Endometrial microvascular endothelial cells (primary cell): ENCODE measurements around the gene BOD1. TPM values are rescaled to one million over a fixed set of nuclear protein-coding genes. Genes with fewer than 3 reads are reported as not detected.

Source experiments
- in situ Hi-C: cut with HindIII; loops from 2 replicates; pipeline ENCODE4 v1.10.0; 2017; ENCODE audit warnings: low sequenced_read_pairs, low pct_unique_long_range_greater_than_20kb; ENCODE audit errors: inconsistent ontology term
- total RNA-seq: library from RNA; depleted of rRNA; stranded (reverse); fragments of >200 nt; gene quantifications from one replicate; pipeline ENCODE4 v1.2.3, GENCODE V29; 2015; ENCODE audit errors: inconsistent ontology term

BOD1 gene
- total RNA-seq, 1 donor from 2014 or later = 53.9 TPM

GRCh38 chr5:173642895-173643481 is 26.5 kb upstream of the BOD1 start:
- in situ Hi-C loops = no loop called here

- in situ Hi-C loops = no loop called here
Measured at GRCh38 chr5:173642191-173642816, 25.9 kb upstream of the BOD1 start.

DNA sequence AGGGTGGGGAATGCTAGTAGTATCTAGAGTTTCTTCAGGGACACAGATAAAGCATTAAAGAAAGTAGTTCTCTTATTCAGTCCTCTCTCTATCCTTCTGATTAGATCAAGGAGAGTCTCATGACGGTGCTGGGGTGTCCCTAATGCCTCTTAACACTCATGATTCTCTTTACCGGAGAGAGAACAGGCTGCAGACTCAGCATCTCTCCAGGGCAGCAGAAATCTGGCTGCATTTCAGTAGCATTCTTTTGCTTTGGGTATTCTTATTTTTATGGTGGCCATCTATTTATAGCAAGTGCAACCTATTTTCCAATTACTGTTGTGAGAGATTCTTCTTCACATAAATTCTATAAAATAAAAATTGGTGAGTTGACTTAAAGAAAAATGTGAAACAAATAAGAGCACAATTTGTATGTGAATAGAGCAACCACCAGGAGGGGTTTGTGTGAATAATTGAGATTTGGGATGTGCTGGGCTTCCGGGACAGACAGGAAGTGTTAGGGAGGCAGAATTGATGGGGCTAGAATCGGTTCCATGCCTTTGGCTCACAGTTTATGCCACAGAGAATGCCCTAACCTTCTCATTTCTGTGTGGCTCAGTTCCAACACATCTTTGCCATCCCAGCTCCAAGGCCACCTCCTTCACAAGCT is 23.8 kb upstream of the BOD1 start:
- in situ Hi-C loops = no loop called here

GRCh38 chr5:173638126-173639040 is 21.9 kb upstream of the BOD1 start:
- in situ Hi-C loops = no loop called here

DNA sequence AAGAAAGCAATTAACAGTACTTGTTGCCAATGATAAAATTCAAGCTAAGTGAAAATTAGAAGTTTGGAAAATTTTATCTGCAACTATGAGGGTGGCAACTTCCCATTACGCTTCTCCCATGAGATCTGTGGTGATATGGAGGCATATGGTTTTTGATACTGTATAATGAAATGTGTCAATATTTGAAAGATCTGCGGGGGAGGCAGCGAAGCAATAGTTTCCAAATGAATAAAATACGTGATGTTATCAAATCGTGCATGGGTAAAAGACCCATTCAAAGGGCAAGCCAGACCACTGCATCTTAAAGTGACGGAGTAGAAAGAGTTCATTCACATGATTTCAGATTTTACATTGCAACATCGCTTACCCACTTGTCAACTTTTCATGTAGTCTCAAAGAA is 20.9 kb upstream of the BOD1 start:
- in situ Hi-C loops = no loop called here

DNA sequence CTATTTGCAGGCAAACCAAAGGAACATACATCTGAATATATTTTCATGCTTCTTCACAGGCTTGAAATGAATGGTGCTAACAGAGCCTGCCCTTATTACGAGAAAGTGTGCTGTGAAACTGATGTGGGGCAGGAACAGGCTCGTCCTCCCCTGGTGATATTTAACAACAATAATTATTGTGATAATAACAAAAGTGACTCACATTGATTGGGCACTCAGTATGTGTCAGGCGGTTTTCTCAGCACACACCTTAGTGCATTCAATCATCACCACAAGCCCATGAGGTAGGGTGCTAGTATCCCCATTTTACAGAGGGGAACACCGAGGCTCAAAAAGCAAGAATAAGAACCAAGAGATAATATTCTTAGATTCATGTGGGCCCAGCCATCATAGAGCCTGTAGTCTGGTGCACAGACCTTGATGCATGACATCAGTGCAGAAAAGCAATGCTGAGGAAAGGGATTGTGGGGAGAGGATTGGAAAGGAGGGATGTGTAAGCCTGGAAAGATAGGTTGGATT is 18.1 kb upstream of the BOD1 start:
- in situ Hi-C loops = no loop called here

DNA sequence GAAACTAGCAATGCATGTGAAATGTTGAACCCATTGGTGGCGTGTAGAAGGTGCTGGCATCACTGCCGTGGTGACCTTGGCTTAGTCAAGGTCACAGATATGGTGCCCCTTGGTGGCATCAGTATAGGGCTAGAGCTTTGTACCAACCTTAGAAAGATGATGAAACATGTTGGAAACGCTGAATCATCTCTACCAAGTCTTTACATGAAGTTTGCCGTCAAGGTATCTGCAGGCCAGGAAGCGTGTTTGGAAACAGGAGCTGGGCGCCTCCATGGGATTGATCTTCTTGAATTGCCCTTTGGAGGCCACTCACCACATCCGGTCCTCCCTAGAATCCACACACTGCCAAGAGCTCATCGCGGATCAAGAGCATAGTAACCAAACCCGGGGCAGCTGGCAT is 16.9 kb upstream of the BOD1 start:
- in situ Hi-C loops = no loop called here

DNA sequence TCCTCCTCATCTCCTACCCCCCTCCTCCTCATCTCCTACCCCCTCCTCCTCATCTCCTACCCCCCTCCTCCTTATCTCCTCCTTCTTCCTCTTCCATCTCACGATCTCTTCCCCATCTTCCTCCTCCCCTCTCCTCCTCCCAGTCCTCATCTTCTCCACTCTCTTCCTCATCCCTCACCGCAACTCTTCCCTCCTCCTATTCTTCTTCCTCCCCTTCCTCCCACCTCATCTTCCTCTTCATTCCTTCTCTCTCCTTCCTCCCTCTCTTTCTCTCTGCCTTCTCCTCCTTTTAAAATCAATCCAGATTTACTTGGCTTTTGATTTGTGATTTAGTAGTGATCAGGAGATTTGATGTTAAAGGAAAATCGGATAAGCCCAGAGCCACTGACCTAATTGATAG is 15.0 kb upstream of the BOD1 start:
- in situ Hi-C loops = no loop called here

DNA sequence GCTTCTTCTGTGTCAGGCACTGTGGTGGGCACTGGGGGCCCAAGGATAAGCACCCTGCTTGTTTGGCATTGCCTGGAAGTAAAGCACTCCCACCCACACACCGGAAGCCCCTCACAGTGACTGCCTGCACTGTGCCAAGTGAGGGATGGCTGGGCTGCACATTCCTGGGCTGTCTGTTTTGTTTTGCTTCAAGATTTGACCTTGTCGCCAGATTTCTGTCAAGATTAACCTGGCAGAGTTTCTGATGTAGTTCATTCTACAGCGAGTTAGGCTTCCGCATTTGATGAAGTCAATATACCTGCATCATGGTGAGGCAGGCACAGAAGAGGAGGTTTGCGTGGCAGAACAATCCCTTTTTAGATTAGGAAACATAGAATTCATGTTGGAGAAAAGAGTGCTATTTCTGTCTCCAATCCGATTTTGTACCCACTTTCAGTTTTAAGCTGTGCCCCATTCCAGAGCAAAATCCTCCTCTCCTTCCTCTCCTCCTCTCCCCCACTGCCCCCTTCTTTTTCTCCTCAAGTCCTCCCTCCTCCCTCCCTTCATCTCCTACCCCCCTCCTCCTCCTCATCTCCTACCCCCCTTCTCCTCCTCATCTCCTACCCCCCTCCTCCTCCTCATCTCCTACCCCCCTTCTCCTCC is 14.4 kb upstream of the BOD1 start:
- in situ Hi-C loops = no loop called here

- in situ Hi-C loops = no loop called here
Measured at GRCh38 chr5:173629628-173630027, 13.2 kb upstream of the BOD1 start.

DNA sequence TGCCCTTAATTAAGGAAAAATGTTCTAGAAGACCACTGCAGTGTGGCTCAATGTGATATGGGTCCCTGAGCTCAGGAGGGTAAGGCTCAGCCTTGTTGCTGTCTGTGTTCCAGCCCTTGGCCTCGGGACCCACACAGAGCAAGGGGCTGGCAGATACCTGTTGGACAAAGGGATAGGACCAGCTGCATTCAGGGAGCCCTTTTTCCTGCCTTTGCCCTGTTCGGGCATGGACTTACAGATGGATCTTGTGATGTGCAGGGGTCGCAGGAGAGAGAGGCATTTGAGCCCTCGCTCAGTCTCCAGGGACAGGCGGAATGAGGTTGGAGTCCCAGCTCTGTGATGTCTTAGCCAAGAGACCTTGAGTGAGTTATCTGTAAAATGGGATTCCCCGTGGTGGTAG is 12.1 kb upstream of the BOD1 start:
- in situ Hi-C loops = no loop called here

GRCh38 chr5:173627860-173628392 is 11.5 kb upstream of the BOD1 start:
- in situ Hi-C loops = no loop called here

DNA sequence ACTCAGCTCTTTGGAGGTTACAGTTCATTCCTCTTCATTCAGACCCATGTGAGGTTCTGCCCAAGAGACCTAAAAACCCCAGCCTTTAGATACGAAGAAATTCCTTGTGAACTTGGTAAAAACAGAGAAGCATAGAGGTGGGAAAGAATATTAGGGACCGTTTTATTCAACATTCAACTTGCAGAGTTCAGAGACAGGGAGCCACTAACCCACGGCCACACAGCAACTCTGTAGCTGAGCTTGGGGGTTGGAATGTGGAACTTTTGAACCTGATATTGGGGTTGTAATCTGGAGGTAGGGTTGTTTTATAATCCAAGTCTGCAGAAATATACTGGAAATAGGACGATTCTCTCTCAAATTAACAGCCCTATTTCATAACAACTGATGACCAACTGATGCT is 10.8 kb upstream of the BOD1 start:
- in situ Hi-C loops = no loop called here

GRCh38 chr5:173626505-173626820 is 10.0 kb upstream of the BOD1 start:
- in situ Hi-C loops = no loop called here

DNA sequence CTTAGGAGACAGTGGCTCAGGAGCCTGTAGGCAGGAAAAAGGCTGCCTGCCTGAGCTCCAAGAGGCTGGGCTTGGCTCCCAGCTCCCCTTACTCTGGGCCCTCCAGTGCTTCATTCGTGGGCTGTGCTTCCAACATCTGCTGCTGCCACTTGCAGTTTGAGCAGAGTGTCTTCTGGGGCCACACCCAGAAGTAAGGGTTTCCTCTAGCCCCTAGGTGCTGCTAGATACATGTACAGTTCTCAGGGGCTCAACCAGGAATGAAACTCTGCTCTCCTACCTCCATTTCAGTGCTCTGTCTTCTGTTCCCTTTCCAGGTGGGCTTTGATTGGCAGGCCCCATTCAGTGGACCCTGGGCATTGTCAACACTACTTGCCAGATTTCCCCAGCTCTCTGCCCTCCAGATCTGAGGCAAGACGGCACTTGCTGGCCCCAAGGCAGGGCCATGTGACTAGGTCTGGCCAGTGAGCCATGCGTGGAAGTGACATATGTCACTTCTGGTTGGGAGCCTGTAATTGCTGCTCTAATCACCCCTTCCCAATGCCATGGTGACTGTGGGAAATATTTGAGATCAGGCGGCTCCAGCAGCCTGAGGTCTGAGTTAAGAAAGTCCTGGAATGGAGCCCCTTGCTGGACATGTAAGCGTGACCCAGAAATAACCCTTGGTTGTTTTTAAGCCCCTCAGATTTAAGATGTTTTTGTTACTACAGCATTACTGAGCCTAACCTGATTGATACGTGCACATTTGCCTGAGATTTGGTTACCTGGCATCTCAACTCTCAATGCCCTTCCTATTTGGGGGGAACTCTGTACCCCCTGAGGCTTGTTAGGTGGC is 9.4 kb upstream of the BOD1 start:
- in situ Hi-C loops = no loop called here

GRCh38 chr5:173625261-173625660 is 8.8 kb upstream of the BOD1 start:
- in situ Hi-C loops = no loop called here

- in situ Hi-C loops = no loop called here
Measured at GRCh38 chr5:173624282-173624681, 7.8 kb upstream of the BOD1 start.

DNA sequence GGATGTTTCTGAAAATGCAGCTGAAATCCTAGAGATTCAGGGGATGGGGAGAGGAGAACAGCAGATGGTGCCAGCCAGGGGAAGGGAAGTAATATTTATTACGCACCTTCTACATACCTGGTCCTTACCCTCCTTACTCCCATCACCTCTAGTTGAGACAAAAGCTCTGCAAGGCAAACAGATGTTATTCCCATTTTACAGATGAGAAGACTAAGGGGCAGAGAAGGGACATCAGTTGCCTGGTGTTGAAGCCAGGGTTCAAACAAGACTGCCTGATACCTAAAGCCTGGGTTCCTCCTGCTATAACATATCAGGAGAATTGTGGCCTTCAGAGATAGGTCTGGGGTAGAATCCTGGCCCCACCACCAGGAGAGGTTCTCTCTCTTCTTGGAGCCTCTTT is 7.3 kb upstream of the BOD1 start:
- in situ Hi-C loops = no loop called here
